KOPT-K1 (cell line): ENCODE data around the gene TAP2.

Experiments used
- H3K27ac ChIP-seq: fragments of 200-600 bp; sonication (generic); 2 replicates; pipeline ENCODE4 v1.5.1; 2016; ENCODE audit warnings: antibody characterized with exemption, mild to moderate bottlenecking, low read depth, low read length; ENCODE audit not compliant: poor library complexity, severe bottlenecking
- H3K36me3 ChIP-seq: fragments of 200-600 bp; sonication (generic); 2 replicates; pipeline ENCODE4 v1.5.1; 2017; ENCODE audit warnings: antibody characterized with exemption, mild to moderate bottlenecking, low read length, moderate library complexity; ENCODE audit not compliant: insufficient read depth
- H3K9me3 ChIP-seq: fragments of 200-600 bp; sonication (generic); 2 replicates; pipeline ENCODE4 v1.5.1; 2017; ENCODE audit warnings: antibody characterized with exemption, low read length, mild to moderate bottlenecking; ENCODE audit not compliant: insufficient read depth, poor library complexity, severe bottlenecking

The TAP2 gene

GRCh38 chr6:32862725-32863124 is 24.2 kb upstream of the TAP2 start:
- Histone ChIP-seq H3K27ac (no peak overlapping the region), H3K9me3 (no peaks in the 10 kb centered on the region), H3K36me3 (peaks cover 46% of the 10 kb centered on the region)

- Histone ChIP-seq H3K9me3 (no peaks in the 10 kb centered on the region), H3K27ac (no peak overlapping the region), H3K36me3 (peaks cover 66% of the 10 kb centered on the region)
Measured at GRCh38 chr6:32860674-32861073, 22.1 kb upstream of the TAP2 start.

- no peak overlapping the region for H3K27ac ChIP-seq
- H3K36me3 ChIP-seq, result peaks cover 66% of the 10 kb centered on the region
- no peaks in the 10 kb centered on the region for H3K9me3 ChIP-seq
Measured at GRCh38 chr6:32858194-32858593, 19.7 kb upstream of the TAP2 start.

GRCh38 chr6:32857156-32857891 is 18.8 kb upstream of the TAP2 start:
- Histone ChIP-seq H3K36me3 (peaks cover 65% of the 10 kb centered on the region), H3K27ac (no peak overlapping the region), H3K9me3 (no peaks in the 10 kb centered on the region)

- peaks cover 58% of the 10 kb centered on the region for H3K36me3 ChIP-seq
- H3K27ac ChIP-seq, result peak overlapping the region; percentile 97
- no peaks in the 10 kb centered on the region for H3K9me3 ChIP-seq
Measured at GRCh38 chr6:32855467-32856174, 17.1 kb upstream of the TAP2 start.

GRCh38 chr6:32854376-32855178 is 16.0 kb upstream of the TAP2 start:
- no peaks in the 10 kb centered on the region for H3K9me3 ChIP-seq
- H3K27ac ChIP-seq, result peak overlapping the region; percentile 97
- peaks cover 58% of the 10 kb centered on the region for H3K36me3 ChIP-seq

- Histone ChIP-seq H3K36me3 (peaks cover 55% of the 10 kb centered on the region), H3K9me3 (no peaks in the 10 kb centered on the region), H3K27ac (peak within 1 kb of the TSS; percentile 97)
Measured at GRCh38 chr6:32853541-32854375, 15.2 kb upstream of the TAP2 start, which contains the start of the genes PSMB9 and TAP1. TSS of gene PSMB9 (plus strand) at chr6:32854192. CDS start at chr6:32854230, 38 bp downstream. TSS of gene TAP1 (minus strand) at chr6:32853704. CDS start at chr6:32853636, 68 bp downstream.

GRCh38 chr6:32852844-32853540 is 14.5 kb upstream of the TAP2 start:
- Histone ChIP-seq H3K27ac (peak overlapping the region; percentile 97), H3K9me3 (no peaks in the 10 kb centered on the region), H3K36me3 (peaks cover 55% of the 10 kb centered on the region)

- Histone ChIP-seq H3K9me3 (no peaks in the 10 kb centered on the region), H3K27ac (peak overlapping the region; percentile 97), H3K36me3 (peaks cover 55% of the 10 kb centered on the region)
Measured at GRCh38 chr6:32852018-32852843, 13.7 kb upstream of the TAP2 start.

GRCh38 chr6:32851025-32851424 is 12.5 kb upstream of the TAP2 start:
- H3K9me3 ChIP-seq, result no peaks in the 10 kb centered on the region
- H3K36me3 ChIP-seq, result peaks cover 55% of the 10 kb centered on the region
- no peak overlapping the region for H3K27ac ChIP-seq

- H3K27ac ChIP-seq, result no peak overlapping the region
- H3K36me3 ChIP-seq, result peaks cover 57% of the 10 kb centered on the region
- no peaks in the 10 kb centered on the region for H3K9me3 ChIP-seq
Measured at GRCh38 chr6:32849126-32849525, 10.6 kb upstream of the TAP2 start.

- Histone ChIP-seq H3K36me3 (peaks cover 58% of the 10 kb centered on the region), H3K27ac (no peak overlapping the region), H3K9me3 (no peaks in the 10 kb centered on the region)
Measured at GRCh38 chr6:32847795-32848194, 9.3 kb upstream of the TAP2 start.

GRCh38 chr6:32847004-32847403 is 8.5 kb upstream of the TAP2 start:
- Histone ChIP-seq H3K36me3 (peaks cover 66% of the 10 kb centered on the region), H3K27ac (no peak overlapping the region), H3K9me3 (no peaks in the 10 kb centered on the region)
